VCaP (cell line): ENCODE data around the gene CERS5.
"Not testable (repeated sequence)": the region's sequence is repeated elsewhere in the genome, so short reads cannot be mapped to it uniquely, and the experiment has no call there.

Experiments
- H3K27ac ChIP-seq: fragments of 450-650 bp; 2 replicates; pipeline ENCODE4 v1.5.1; 2017
- CTCF ChIP-seq: fragments of 450-650 bp; conservative IDR thresholded peaks from 2 replicates; pipeline ENCODE4 v1.5.1; 2017; ENCODE audit warnings: mild to moderate bottlenecking, moderate library complexity

CERS5 gene

GRCh38 chr12:50174971-50175715 is 8.0 kb upstream of the CERS5 start:
- TF ChIP-seq CTCF = peak; percentile 81
- H3K27ac ChIP-seq = no peak overlapping the region

GRCh38 chr12:50166799-50167048 is 445 bp downstream of the CERS5 start:
- H3K27ac ChIP-seq = peak overlapping the region; percentile 87
- TF ChIP-seq CTCF = no peak

GRCh38 chr12:50164963-50165362 is 2.2 kb downstream of the CERS5 start:
- no peak for TF ChIP-seq CTCF
- H3K27ac ChIP-seq = no peak overlapping the region

- TF ChIP-seq CTCF = no peak
- H3K27ac ChIP-seq = no peak overlapping the region
Measured at GRCh38 chr12:50162230-50162629, 4.9 kb downstream of the CERS5 start.

DNA sequence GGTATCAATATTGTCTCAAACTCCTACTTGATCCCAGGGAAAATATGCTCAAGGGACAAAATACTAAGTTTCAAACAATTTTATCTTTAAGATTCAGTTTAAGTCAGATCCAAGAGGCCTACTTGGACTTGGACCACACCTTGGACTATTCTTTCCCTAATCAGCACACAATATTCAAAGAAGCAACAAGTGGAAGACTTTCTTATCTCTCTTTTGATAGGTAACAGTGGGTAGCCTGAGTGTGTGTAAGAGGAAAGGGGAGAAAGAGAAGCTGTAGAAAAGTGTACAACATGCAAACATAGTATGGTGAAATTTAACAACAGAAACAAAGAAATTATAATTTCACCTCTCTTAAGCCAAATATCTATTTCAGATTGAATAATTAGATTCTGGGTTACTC is 6.5 kb downstream of the CERS5 start:
- no peak for TF ChIP-seq CTCF
- H3K27ac ChIP-seq = no peak overlapping the region

GRCh38 chr12:50157259-50157658 is 9.9 kb downstream of the CERS5 start:
- no peak for TF ChIP-seq CTCF
- no peak overlapping the region for H3K27ac ChIP-seq

GRCh38 chr12:50156641-50157040 is 10.5 kb downstream of the CERS5 start:
- no peak for TF ChIP-seq CTCF
- no peak overlapping the region for H3K27ac ChIP-seq

DNA sequence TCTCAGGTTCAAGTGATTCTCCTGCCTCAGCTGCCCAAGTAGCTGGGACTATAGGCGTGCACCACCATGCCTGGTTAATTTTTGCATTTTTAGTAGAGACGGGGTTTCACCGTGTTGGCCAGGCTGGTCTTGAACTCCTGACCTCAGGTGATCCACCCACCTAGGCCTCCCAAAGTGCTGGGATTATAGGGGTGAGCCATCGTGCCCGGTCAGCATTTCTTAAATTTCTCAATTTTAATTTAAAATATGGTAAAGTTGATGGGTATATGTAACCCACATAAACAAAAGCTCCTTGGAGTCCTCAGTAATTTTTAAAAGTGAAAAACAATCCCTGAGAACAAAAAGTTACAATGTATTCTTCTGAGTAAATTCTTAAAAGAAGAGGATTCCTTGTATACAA is 12.2 kb downstream of the CERS5 start:
- not testable (repeated sequence) for H3K27ac ChIP-seq
